NCI-H128 (cell line): ENCODE measurements around the gene POLRMT.
"Not testable (repeated sequence)": the region's sequence is repeated elsewhere in the genome, so short reads cannot be mapped to it uniquely, and the experiment has no call there.

Experiments
- DNase-seq: peaks from one replicate; lab custom pipeline; 2025; ENCODE audit not compliant: unreplicated experiment; lab: John Stamatoyannopoulos, UW

The POLRMT gene

DNA sequence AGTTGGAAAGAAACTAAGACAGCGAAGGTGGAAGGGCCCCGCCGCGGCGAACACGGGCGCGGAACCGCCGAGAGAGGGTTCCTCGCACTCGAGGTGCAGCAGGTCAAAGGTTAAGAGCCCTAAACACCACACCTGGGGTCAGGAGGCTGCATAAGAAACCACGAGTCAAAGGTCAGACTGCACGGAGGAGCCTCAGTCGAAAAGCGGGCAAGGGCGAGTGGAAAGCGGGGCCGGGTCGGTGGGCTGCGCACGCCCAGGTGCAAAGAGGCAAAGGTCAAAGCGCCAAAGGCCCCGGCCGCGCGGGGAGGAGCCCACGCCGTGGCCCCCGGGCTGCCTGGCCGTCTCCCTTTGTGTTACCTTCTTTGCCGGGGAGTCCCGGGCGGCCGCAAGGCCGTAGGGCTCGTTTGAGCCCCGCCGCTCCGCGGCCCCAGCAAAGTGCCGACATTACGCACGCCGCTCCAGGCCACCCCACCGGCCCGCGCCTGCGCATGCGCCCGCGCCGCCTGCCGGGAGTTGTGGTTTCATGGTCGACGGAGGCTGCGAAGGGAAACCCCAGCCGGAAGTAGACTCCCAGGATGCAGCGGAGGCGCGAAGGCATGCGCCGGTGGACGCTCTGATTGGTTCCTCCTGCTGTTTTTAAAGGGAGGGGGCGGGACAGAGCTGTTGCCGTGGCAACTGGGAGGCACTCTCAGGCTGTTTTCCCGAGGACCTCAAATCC, at the start of gene POLRMT:
Gene POLRMT, minus strand, starts transcription at position 470 of the 718 bp plus-strand sequence. Its CDS starts 25 bp downstream, at position 445.
- DNase-seq = peak; percentile 98

GRCh38 chr19:682678-683320, 49.5 kb upstream of the POLRMT start:
- DNase-seq = no peak

- DNase-seq = no peak
Measured at GRCh38 chr19:681029-682019, 48.0 kb upstream of the POLRMT start.

- peak; percentile 82 for DNase-seq
Measured at GRCh38 chr19:680287-681028, 47.1 kb upstream of the POLRMT start.

- DNase-seq = no peak
Measured at GRCh38 chr19:679418-680286, 46.3 kb upstream of the POLRMT start.

GRCh38 chr19:678791-679388, 45.6 kb upstream of the POLRMT start:
- no peak for DNase-seq

GRCh38 chr19:677601-678436, 44.5 kb upstream of the POLRMT start:
- no peak for DNase-seq

- no peak for DNase-seq
Measured at GRCh38 chr19:677201-677600, 43.9 kb upstream of the POLRMT start.

- no peak for DNase-seq
Measured at GRCh38 chr19:676339-677105, 43.2 kb upstream of the POLRMT start, which contains the start of gene FSTL3. Gene FSTL3 (plus strand): TSS chr19:676392. CDS start chr19:676424, 32 bp downstream.

DNA sequence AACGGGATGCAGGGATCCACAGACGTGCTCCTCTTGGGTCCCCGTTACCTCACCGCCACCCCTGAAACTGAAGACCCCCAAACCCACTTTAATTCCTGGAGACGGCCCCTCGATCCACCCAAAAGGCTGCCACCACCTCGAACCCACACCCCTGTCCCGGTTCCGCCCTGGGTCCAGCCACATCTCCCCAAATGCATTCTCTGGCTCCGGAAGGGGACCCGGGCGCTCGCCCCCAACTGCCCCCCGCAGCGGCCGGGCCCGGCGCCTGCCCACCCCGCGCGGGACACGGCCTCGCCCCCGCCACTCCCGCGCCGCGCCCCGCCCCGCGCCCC, 42.6 kb upstream of the POLRMT start:
- no peak for DNase-seq

DNA sequence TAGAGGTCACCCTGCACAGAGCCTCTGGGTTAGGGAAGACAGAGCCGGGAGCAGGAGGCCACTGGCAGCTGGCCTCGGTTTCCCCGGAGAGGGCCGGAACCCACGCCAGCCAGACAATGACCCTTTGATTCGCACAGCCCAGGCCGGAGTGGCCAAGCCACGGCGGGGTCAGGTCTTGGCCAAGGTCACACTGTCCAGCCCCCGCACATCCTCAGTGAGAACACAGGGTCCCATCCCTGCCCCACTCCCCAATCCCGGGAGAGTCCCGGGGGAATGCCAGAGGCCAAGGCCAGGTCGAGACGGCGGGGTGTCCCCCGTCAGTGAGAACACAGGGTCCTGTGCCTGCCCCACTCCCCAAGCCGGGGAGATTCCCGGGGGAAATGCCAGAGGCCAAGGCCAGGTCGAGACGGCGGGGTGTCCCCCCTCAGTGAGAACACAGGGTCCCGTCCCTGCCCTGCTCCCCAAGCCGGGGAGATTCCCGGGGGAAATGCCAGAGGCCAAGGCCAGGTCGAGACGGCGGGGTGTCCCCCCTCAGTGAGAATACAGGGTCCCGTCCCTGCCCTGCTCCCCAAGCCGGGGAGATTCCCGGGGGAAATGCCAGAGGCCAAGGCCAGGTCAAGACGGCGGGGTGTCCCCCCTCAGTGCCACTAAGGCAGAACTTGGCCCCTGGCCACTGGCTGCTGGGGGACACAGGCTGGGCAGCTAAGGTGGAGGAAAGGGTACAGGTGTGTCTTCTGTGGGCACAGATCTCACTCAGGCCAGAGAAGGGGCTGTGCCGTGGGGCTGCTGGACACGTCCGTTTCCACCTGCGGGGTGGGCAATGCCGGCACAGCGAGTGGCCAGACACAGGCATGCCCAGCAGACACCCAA, 41.2 kb upstream of the POLRMT start:
- DNase-seq = no peak

- no peak for DNase-seq
Measured at GRCh38 chr19:670609-671075, 37.3 kb upstream of the POLRMT start.

GRCh38 chr19:668675-669434, 35.5 kb upstream of the POLRMT start:
- not testable (repeated sequence) for DNase-seq

- DNase-seq = not testable (repeated sequence)
Measured at GRCh38 chr19:666985-667573, 33.7 kb upstream of the POLRMT start.

DNA sequence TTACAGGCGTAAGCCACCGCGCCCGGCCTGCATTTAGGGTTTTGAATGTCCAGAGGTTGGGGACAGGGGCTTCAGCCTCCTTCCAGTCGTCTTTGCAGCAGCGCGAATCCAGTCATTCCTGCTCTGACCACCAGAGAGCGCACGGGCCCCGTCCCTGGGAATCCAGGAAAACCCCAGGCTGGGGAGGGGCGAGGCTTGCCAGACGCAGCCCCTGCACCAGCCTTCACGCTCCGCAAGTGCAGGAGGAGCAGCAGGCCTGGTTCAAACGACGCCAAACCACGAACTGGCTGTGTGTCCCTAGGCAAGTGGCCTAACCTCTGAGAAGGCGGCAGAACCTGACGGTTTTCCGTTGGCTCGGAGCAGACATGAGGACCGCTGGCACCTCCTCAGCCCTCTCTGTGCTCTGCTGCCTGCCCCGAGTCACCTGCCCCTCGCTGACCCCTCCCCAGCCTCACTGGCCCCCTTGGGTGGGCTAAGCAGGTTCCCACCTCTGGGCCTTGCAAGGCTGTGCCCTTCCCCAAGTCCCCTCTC, 31.6 kb upstream of the POLRMT start:
- peak; percentile 71 for DNase-seq
